Measurements from ENCODE around the gene LRRC14B. TPM values are rescaled to one million over a fixed set of nuclear protein-coding genes. Genes with fewer than 3 reads are reported as not detected.

The LRRC14B gene
- polyA plus RNA-seq, 3 donors = not detected

DNA sequence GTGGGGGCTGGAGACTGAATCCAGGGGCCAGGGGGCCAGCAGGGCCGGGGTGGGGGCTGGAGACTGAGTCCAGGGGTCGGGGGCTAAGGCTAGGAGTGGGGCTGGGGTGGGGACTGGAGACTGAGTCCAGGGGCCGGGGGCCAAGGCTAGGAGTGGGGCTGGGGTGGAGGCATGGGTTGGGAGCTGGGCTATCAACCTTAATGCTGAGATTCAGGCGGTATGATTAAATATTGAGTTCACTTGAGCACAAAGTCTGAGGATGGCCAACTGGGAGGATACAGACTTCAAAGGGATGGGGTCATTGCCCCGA, 17.0 kb upstream of the LRRC14B start:
- intact Hi-C loops (cut with micrococcal nuclease) = no loop called here
- H3K4me3 ChIP-seq (replicated peaks in 1 of 3; ENCODE audit: low read depth in 2 of 3, low read length in 3 of 3) = no peak overlapping the region
- peaks cover 0 to 9% (median 5%) of the 10 kb centered on the region in 3 donors for H3K27me3 Mint-ChIP-seq (ENCODE audit: low read depth in 3 of 3)
- no peak for DNase-seq
- H3K27ac Mint-ChIP-seq = no peak overlapping the region
- no peaks in the 10 kb centered on the region for H3K9me3 ChIP-seq (replicated peaks in 1 of 2; ENCODE audit: control insufficient read depth in 1 of 2, insufficient read depth in 1 of 2, low read length in 2 of 2)
- 93% methylated on average over 4 of the region's 5 CpGs for WGBS (ENCODE audit: insufficient coverage)
- H4K20me1 ChIP-seq (ENCODE audit: insufficient read depth, low read length) = no peaks in the 10 kb centered on the region
- no peaks in the 10 kb centered on the region for H3K9me3 Mint-ChIP-seq
- no peaks in the 10 kb centered on the region for H3K27me3 ChIP-seq (ENCODE audit: control insufficient read depth in 2 of 2, insufficient read depth in 2 of 2, low read length in 2 of 2)
- no peaks in the 10 kb centered on the region for H3K36me3 Mint-ChIP-seq
- H2AFZ ChIP-seq (ENCODE audit: insufficient read depth, low read depth, low read length, poor library complexity, severe bottlenecking) = no peak overlapping the region
- H3K4me1 Mint-ChIP-seq = no peaks in the 10 kb centered on the region
- no peaks in the 10 kb centered on the region for H3K79me2 ChIP-seq (ENCODE audit: insufficient read depth, low read length)
- H3K4me1 ChIP-seq (ENCODE audit: control insufficient read depth in 1 of 2, insufficient read depth in 2 of 2, low read length in 2 of 2) = no peaks in the 10 kb centered on the region
- no peaks in the 10 kb centered on the region for H3K36me3 ChIP-seq (replicated peaks in 1 of 2; ENCODE audit: control insufficient read depth in 1 of 2, insufficient read depth in 2 of 2, low read length in 2 of 2)
- H3K4me2 ChIP-seq (replicated peaks; ENCODE audit: extremely low read depth, low read length, poor library complexity, severe bottlenecking) = no peak overlapping the region
- no peak overlapping the region for H3K27ac ChIP-seq (ENCODE audit: low read depth in 1 of 2, low read length in 2 of 2)
- H3K9ac ChIP-seq (ENCODE audit: insufficient read depth, low read length, poor library complexity, severe bottlenecking) = no peak overlapping the region
- H3K4me3 Mint-ChIP-seq = no peak overlapping the region
- TF ChIP-seq, protein P1, sequence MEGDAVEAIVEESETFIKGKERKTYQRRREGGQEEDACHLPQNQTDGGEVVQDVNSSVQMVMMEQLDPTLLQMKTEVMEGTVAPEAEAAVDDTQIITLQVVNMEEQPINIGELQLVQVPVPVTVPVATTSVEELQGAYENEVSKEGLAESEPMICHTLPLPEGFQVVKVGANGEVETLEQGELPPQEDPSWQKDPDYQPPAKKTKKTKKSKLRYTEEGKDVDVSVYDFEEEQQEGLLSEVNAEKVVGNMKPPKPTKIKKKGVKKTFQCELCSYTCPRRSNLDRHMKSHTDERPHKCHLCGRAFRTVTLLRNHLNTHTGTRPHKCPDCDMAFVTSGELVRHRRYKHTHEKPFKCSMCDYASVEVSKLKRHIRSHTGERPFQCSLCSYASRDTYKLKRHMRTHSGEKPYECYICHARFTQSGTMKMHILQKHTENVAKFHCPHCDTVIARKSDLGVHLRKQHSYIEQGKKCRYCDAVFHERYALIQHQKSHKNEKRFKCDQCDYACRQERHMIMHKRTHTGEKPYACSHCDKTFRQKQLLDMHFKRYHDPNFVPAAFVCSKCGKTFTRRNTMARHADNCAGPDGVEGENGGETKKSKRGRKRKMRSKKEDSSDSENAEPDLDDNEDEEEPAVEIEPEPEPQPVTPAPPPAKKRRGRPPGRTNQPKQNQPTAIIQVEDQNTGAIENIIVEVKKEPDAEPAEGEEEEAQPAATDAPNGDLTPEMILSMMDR (IDR thresholded peaks at IDR 0.05) = no peak

DNA sequence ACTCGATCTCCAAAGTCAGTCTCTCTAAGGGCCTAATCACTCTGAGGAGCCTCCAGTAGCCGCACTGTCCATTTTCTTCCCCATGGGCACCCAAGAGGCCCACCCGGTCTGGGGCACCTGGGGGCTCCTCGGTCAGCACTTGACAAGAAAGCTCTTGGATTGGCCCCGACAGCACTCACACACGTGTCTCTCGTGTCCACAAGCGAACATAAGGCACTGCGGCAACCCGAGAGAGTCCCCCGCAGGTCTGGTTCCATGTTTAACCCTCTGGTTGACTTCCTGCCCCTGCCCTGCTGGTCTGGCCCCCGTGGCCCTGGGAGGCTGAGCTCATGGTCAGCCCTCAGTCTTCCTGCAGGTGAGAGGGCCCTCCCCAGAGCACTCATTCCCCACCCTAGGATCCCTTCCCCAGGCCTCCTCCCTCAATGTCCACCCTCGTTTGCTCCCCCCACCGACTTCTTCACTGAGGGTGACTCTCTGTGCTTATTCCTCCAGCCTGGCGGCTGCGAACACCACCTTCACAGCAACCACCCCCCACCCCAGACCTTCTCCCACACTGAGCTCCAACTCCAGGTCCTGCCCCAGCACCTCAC, 16.3 kb upstream of the LRRC14B start:
- H3K27ac ChIP-seq (ENCODE audit: low read depth in 1 of 2, low read length in 2 of 2) = no peak overlapping the region
- no peaks in the 10 kb centered on the region for H3K4me1 Mint-ChIP-seq
- H2AFZ ChIP-seq (ENCODE audit: insufficient read depth, low read depth, low read length, poor library complexity, severe bottlenecking) = no peak overlapping the region
- peak overlapping the region in 1 of 7 donors; percentile 5 for H3K27ac Mint-ChIP-seq
- no peaks in the 10 kb centered on the region for H3K27me3 ChIP-seq (ENCODE audit: control insufficient read depth in 2 of 2, insufficient read depth in 2 of 2, low read length in 2 of 2)
- intact Hi-C loops (cut with micrococcal nuclease) = no loop called here
- WGBS (ENCODE audit: insufficient coverage) = 93% methylated on average over 16 of the region's 16 CpGs
- no peaks in the 10 kb centered on the region for H3K36me3 ChIP-seq (replicated peaks in 1 of 2; ENCODE audit: control insufficient read depth in 1 of 2, insufficient read depth in 2 of 2, low read length in 2 of 2)
- H3K4me2 ChIP-seq (replicated peaks; ENCODE audit: extremely low read depth, low read length, poor library complexity, severe bottlenecking) = no peak overlapping the region
- no peaks in the 10 kb centered on the region for H3K36me3 Mint-ChIP-seq
- no peak overlapping the region for H3K4me3 Mint-ChIP-seq
- H3K27me3 Mint-ChIP-seq (ENCODE audit: low read depth in 3 of 3) = peaks cover 0 to 9% (median 5%) of the 10 kb centered on the region in 3 donors
- no peaks in the 10 kb centered on the region for H3K9me3 Mint-ChIP-seq
- H3K9me3 ChIP-seq (replicated peaks in 1 of 2; ENCODE audit: control insufficient read depth in 1 of 2, insufficient read depth in 1 of 2, low read length in 2 of 2) = no peaks in the 10 kb centered on the region
- no peak overlapping the region for H3K4me3 ChIP-seq (replicated peaks in 1 of 3; ENCODE audit: low read depth in 2 of 3, low read length in 3 of 3)
- no peaks in the 10 kb centered on the region for H4K20me1 ChIP-seq (ENCODE audit: insufficient read depth, low read length)
- H3K79me2 ChIP-seq (ENCODE audit: insufficient read depth, low read length) = no peaks in the 10 kb centered on the region
- H3K4me1 ChIP-seq (ENCODE audit: control insufficient read depth in 1 of 2, insufficient read depth in 2 of 2, low read length in 2 of 2) = no peaks in the 10 kb centered on the region
- H3K9ac ChIP-seq (ENCODE audit: insufficient read depth, low read length, poor library complexity, severe bottlenecking) = no peak overlapping the region
- TF ChIP-seq, protein P1 (IDR thresholded peaks at IDR 0.05) = no peak
- no peak for DNase-seq

Measured in CD14-positive monocyte (primary cell).